Nucleus accumbens (tissue), 56 donors: Measurements from ENCODE around the gene ACP5.
"Not testable (repeated sequence)": the region's sequence is repeated elsewhere in the genome, so short reads cannot be mapped to it uniquely, and the experiment has no call there.

ENCODE experiments used
- DNase-seq, 56 donors: peaks; one replicate each; lab custom pipeline; 2025; lab: John Stamatoyannopoulos, UW

Gene ACP5

DNA sequence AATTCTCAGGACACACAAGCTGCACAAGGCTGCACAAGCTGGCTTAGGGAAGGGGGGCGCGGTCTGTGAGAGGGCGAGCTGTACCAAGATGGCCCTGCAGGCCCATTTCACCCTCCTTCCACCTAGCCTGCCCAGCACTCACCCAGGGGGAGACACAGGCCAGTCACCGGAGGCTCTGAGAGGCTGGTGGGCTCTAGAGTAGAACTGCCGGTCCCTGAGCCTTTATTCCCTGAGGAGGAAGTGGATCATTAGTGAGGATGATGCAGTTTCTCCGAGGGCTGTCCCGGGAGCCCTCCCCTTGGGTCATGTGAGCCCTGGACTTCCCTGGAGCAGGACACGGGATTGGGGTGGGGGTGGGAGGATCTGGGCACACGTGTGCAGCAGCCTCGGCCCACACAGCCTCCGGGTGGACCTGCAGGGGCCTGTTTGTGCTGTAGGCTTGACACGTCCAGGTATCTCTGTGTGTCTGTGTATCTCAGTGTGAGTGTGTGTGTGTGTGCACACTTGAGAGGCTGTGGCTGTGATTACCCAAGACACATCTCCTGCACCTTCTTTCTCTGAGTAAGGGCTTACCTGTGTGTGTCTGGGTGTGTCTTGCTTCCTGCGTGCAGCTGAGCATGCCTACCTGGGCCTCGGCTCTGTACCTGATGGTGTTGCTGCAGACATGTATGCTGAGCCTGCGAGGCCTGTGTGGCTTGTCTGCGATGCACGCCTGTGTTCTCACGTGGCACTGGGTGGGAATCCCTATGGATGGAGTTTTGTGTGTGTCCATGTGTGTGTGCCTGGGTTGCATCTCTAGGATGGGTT, at the start of gene ACP5:
ACP5 (minus strand) TSS at position 195 of the 807 bp plus-strand sequence. CDS start 328 bp downstream, outside the sequence.
- DNase-seq = no peak

DNA sequence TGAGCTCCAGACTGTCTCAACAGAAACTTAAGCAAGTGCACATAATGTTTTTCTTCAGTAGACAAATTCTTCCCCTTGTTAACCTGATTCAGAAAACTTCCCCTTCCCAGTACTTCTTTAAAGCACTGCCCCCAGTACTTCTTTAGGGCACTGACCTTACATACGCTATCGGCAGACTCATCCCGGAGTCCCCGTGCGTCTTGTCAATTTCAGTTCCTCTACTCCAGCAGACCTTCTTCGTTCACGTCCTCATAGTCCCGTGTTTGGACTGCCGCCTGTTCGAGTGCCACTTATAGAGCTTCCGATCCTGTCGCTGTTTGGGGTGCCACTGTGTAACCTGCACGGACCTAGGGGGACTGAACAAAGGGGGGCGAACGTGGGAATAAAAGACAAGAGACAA, 48.8 kb upstream of the ACP5 start:
- DNase-seq = peak in 8 of 56 donors; percentile 0 to 8 (median 2)

DNA sequence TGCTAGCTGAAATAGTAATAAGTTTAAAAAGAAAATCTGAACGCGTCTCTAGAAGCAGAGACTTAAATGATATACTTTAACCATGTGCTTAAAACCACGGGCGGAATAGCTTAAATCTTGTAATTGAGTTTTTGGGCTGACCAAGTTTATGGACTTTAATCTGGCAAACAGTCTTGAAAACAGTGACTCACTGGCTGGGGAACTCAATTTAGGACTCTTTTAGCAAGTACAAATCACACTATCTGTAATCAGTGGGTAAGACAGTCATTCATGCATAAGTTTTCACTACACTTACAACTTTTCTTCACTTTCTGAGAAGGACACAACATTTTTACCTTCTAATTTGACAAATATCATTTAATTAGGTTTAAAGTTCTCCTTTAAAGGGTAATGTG, 46.6 kb upstream of the ACP5 start:
- no peak for DNase-seq

DNA sequence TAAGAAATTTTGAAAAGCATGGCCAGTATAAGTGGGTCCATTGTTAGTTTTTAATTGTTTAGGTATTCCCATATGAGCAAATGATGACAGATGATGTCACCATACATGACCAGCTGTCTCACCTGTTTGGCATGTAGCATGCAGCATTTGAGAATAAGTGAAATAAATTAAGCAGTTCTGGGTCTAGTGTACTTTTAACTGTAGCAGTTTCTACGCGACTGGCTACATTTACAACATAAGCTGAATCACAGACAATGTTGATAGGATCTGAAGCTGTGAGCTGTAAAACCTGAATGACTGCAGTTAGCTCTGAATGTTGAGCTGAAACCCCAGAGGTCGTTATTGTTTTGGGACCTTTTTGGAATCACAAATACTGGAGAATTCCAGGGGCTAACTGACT, 45.0 kb upstream of the ACP5 start:
- not testable (repeated sequence) for DNase-seq

DNA sequence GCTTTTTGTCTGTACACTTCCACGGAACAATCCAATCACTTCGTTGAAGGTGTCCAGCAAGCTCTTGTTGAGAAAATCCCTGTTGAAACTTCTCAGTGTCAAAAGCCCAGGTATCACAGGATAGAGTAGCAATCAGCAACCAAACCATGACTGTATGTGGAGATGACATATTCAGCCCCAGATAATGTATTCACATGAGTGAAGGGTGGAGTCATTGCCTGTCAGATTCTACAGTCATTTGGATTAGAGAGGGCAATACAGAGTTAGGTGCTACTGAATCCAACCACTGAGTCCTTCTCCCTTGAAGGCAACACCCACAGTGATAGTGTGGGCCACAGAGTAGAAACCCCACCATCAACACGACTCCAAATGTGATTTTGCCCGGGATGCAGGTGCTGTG, 43.1 kb upstream of the ACP5 start:
- DNase-seq = no peak

DNA sequence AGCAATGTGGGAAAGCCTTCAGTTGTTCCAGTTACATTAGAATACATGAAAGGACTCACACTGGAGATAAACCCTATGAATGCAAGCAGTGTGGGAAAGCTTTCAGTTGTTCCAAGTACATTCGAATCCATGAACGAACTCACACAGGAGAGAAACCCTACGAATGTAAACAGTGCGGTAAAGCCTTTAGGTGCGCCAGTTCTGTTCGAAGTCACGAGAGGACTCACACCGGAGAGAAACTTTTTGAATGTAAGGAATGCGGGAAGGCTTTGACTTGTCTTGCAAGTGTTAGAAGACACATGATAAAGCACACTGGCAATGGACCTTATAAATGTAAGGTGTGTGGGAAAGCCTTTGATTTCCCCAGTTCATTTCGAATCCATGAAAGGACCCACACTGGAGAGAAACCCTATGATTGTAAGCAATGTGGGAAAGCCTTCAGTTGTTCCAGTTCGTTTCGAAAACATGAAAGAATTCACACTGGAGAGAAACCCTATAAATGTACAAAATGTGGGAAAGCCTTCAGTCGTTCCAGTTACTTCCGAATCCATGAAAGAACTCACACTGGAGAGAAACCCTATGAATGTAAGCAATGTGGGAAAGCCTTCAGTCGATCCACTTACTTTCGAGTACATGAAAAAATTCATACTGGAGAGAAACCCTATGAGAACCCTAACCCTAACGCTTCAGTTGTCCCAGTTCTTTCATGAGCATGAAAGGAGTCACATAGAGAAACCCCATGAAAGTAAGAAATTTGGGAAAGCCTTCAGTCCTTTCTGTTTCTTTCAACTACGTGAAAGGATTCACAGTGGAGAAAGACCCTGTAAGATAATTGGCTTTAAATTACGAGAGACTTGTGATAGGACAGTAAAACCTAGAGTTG, 40.0 kb upstream of the ACP5 start:
- DNase-seq = no peak

DNA sequence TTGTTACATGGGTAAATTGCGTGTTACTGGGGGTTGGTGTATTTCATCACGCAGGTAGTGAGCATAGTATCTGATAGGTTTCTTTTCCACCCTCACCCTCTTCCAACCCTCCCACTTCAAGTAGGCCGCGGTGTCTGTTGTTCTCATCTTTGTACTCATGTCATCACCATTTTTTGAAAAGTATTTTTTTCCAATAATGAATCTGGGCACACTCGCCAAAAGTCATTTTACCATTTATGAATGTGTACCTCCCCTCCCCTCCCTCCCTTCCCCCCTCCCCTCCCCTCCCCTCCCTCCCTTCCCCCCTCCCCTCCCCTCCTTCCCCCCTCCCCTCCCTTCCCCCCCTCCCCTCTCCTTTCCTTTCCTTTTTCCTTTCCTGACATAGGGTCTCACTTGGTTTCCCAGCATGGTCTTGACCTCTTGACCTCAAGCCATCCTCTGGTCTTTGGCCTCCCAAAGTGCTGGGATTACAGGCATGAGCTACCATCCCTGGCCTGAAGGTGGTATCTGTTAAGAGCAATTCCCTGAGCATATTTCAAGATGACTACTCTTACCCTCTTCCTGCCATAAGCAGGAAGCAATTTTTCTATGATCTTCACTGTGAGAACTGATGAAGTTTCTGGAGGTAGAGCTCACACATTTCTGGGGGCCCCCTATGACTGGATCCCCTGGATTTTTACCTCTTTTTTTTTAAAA, 35.5 kb upstream of the ACP5 start:
- DNase-seq = no peak

DNA sequence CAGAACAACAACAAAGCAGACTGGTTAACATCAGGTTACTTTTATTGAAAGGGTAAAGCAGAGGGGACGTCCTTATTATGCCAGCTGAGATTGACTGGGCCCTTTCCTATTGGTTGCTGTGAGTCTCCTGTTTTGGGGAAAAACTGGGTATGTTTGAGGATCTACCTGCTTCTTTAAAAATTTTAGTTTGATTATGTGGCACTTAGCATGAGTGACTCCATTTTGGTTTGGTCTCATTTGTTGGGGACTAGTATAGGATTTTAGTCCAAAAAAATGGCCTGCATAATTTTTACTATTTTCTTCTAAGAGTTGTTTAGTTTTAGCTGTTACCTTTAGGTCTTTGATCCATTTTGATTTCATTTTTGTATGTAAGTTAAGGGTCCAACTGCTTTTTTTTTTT, 34.3 kb upstream of the ACP5 start:
- no peak for DNase-seq

DNA sequence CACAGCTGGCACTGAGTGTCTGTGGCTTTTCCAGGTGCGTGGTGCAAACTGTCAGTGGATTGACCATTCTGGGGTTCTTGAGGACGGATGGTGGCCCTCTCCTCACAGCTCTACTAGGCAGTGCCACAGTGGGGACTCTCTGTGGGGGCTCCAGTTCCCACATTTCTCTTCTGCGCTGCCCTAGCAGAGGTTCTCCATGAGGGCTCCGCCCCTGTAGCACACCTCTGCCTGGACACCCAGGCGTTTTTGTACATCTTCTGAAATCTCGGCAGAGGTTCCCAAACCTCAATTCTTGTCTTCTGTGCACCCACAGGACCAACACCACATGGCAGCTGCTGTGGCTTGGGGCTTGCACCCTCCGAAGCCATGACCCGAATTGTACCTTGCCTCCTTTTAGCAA, 29.0 kb upstream of the ACP5 start:
- DNase-seq = no peak

DNA sequence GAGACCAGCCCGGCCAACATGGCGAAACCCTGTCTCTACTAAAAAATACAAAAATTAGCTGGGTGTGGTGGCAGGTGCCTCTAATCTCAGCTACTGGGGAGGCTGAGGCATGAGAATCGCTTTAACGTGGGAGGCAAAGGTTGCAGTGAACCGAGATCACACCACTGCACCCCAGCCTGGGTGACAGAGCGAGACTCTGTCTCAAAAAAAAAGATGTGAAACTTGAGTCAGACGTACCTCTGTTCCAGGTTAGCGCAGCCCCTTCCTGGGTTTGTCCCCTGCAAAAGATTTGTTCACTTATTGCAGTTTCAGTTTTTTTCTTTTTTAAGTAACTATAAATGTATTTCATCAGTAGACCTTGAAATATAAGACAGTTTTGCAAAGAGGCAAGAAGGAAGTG, 22.3 kb upstream of the ACP5 start:
- not testable (repeated sequence) for DNase-seq

DNA sequence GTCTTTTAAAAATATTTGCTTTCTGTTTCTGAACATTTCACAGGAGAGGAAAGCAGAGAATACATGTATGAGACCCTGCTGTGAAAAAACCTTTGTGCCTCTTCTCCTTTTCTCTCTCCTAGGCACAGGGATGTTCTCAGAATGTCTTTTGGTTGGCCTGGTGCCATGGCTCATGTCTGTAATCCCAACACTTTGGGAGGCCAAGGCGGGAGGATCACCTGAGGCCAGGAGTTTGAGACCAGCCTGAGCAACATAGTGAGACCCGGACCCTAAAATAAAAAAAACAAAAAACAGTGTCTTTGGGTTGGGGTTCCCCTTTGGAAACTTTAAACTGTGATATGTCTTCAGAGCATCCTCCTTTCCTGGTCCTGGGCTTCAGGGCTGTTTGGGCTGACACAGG, 21.3 kb upstream of the ACP5 start:
- DNase-seq = no peak

DNA sequence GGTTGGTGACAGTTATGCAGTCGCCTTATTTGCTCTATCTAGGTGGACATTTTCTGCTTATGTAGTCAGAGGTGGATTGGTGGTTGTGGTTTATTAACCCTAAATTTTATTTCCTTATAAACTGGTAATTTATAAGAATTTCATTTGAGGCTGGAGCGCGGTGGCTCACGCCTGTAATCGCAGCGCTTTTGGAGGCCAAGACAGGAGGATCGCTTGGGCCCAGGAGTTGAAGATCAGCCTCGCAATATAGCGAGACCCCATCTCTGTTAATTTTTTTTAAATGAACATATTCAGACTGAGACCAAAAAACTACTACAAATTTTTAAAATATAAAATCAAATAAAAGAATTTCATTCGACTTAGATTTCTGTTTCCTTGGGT, 20.6 kb upstream of the ACP5 start:
- no peak for DNase-seq

DNA sequence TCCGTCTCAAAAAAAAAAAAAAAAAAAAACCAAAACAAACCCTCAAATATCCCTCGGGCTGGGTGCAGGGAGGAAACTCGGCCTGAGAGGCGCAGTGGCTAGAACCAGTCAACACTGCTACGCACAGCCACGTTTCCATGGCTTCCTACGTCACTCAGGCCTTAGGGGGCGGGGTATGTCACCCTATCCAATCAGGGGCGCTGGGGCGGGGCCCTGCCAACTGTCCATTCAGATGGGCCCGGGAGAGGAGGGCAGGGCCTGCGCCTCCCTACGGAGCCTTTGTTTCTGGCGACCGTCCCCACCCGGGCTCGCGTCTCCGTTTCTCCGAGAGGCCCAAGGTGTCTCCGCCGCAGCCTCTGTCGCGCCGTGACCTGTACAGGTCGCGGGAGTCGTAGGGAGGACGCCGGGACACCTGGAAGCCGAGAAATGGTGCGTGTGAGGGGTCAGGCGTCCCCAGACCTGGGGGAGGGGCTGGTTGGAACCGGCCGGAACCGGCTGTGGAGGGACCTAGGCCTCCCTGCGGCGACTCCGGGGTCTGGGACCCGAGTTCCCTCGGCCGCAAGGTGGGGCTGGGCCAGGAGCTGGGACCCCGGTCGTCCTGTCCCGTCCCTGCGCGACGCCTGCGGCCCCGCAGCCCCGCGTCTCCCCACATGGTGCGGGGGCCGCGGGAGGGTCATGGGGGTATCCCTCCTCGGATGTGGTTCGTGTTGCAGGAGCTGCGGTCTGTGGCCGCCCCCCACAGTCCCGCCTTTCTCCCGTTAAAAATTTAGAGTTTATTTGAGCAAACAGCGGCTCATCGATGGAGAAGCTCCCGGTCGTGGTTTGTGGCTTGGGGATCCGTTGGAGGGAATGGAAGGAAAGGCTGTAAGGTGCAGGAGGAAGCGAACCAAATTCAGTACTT, 20.0 kb upstream of the ACP5 start, which contains the start of gene ZNF627:
ZNF627 (plus strand) TSS at position 282 of the 901 bp plus-strand sequence; CDS start at position 427, 145 bp downstream.
- DNase-seq = peak; percentile 70 to 99 (median 95)

DNA sequence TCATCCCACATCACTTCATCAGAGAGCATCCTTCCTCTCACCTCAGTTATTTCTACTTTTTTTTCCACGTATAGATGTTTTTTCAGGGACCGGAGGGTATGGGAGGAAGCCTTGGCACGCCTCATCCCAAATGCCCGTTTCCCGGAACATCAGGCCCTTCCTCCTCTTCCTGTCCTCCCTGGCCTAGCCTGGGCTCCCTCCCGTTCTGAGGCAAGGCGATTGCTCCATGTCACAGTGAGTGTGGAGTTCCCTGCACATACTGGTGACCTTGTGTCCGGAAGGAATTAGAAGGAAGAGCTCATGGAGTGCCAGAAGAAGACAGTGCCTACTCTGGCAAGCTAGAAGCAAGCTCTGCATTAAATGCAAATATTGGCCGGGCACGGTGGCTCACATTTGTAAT, 18.7 kb upstream of the ACP5 start:
- no peak for DNase-seq

DNA sequence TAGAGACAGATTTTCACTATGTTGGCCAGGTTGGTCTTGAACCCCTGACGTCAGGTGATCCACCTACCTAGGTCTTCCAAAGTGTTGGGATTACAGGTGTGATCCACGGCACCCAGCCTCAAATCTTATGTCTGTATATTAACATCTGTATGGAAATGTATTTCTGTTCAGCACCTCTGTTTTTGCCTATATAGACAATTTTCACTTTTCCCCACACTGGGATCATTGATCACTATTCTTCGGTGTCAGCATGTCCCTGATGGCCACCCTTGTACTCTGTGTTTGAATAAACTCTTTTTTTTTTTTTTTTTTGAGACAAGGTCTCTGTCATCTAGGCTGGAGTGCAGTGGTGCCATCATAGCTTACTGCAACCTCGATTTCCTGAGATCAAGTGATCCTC, 16.6 kb upstream of the ACP5 start:
- DNase-seq = no peak

DNA sequence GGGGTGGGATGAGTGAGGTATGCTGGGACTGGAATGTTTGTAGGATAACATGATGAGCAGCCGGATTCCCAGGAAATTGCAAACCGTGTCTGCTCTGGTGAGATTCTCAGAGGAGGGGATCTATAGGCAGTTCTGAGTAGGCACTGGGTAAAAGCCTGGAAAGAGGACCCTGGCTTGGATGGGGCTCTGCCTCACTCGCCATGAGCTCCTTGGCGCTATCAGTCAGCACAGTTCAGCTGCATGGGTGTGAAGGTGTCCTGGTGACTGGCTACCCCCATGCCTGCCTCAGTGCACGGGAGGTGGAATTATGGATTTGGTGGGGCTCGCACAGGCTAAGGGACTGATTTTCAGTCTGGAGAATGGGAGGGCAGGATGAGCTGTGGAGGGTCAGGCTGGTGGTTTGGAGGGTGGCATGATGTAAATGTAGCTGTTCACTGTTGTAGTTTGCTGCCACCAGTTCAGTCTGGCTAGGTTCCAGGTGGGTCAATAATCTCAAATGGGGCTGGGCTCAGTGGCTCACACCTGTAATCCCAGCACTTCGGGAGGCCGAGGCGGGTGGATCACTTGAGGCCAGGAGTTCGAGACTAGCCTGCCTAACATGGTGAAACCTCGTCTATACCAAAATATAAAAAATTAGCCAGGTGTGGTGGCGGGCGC, 10.7 kb upstream of the ACP5 start:
- DNase-seq = peak in 1 of 56 donors; percentile 46

DNA sequence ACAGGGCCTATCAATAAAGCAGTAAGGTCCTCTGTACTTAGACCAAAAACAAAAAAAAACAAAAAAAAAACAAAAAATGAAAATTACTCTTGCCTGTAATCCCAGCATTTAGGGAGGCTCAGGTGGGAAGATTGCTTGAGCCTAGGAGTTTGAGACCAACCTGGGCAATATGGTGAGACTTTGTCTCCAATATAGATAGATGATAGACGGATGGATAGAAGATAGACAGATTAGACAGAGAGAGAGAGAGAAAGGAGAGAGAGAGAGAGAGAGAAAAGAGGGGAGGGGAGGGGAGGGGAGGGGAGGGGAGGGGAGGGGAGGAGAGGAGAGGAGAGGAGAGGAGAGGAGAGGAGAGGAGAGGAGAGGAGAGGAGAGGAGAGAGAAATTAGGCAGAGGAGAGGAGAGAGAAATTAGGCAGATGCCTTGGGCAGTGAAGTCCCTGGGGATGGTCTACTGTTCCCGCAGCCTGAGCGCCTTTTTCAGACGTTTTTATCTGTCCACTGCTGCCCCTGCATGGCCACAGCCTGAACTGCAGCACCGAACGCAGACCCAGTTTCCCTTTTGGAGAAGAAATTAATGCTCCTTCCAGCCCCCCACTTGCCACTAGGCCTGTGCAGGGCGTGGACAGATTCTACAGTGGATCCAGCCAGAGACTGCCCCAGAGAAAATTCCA, 10.0 kb upstream of the ACP5 start:
- DNase-seq = peak in 50 of 56 donors; percentile 7 to 85 (median 45)

DNA sequence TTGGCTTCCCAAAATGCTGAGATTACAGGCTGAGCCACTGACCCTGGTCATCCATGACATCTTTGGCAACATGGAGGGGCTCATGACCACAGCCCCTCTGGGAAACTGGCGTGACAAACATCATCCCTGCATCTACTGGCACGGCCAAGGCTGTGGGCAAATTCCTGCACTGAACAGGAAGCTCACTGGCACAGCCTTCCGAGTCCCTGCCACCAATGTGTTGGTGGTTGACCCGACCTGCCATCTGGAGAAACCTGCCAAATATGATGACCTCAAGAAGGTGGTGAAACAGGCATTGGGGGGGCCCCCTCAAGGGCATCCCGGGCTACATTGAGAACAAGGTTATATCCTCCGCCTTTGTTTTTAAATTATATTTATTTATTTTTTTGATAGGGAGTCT, 8.9 kb upstream of the ACP5 start:
- no peak for DNase-seq

DNA sequence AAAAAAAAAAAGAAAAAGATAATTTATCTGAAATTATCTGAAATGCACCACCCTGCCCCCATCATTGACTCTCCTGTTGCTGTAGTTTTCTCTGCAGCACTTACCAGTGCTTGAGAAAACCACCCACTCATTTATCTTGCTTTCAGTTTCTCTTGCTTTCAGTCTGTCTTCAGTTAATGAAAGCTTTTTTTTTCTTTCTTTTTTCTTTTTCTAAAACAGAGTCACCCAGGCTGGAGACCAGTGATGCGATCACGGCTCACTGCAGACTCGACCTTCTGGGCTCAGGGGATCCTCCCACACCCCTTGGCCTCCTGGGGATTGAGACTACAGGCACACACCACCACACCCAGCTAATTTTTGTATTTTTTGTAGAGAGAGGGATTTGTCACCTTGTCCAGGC, 4.3 kb upstream of the ACP5 start:
- DNase-seq = no peak
